DND-41 (cell line): ENCODE data around the gene FHAD1.

ENCODE experiments used
- CTCF ChIP-seq: IDR thresholded peaks from 2 replicates; pipeline ENCODE4 v1.5.1; 2012; ENCODE audit warnings: borderline replicate concordance, low read length, moderate library complexity, mild to moderate bottlenecking; ENCODE audit not compliant: poor library complexity, severe bottlenecking; ENCODE audit errors: extremely low read depth
- EZH2 ChIP-seq: IDR thresholded peaks from 3 replicates; pipeline ENCODE4 v1.6.1; 2012; ENCODE audit warnings: borderline replicate concordance, low read depth, mild to moderate bottlenecking, moderate library complexity, low read length, inconsistent platforms; ENCODE audit not compliant: severe bottlenecking

- TF ChIP-seq EZH2 (no peak), CTCF (no peak)
These were observed 26.3 kb downstream of the FHAD1 start for GRCh38 chr1:15273274-15273673.
